SK-N-SH (cell line): Measurements from ENCODE around the gene SLC1A1.

Experiments used
- CHD2 ChIP-seq: fragments of 150-350 bp; IDR thresholded peaks from 2 replicates; pipeline ENCODE4 v1.6.1; 2018; ENCODE audit warnings: low read length; ENCODE audit not compliant: partially characterized antibody
- EP300 ChIP-seq, 2 experiments: IDR thresholded peaks; 2 replicates each; pipeline versions ENCODE4 v1.4.0 to v1.6.1; 2012; ENCODE audit warnings: borderline replicate concordance in 1 of 2, low read depth in 1 of 2, low read length in 1 of 2
- FOSL2 ChIP-seq: IDR thresholded peaks from 2 replicates; pipeline ENCODE4 v1.4.0; 2012; ENCODE audit warnings: low read depth, mild to moderate bottlenecking, moderate library complexity, borderline replicate concordance
- GABPA ChIP-seq: IDR thresholded peaks from 2 replicates; pipeline ENCODE4 v1.4.0; 2012; ENCODE audit warnings: low read depth, mild to moderate bottlenecking
- MEF2A ChIP-seq: IDR thresholded peaks from 2 replicates; pipeline ENCODE4 v1.4.0; 2012; ENCODE audit warnings: low read depth, borderline replicate concordance
- MXI1 ChIP-seq: IDR thresholded peaks from 2 replicates; pipeline ENCODE4 v1.6.1; 2012; ENCODE audit warnings: mild to moderate bottlenecking, low read depth, low read length, improper control_type of control experiment
- NRF1 ChIP-seq: IDR thresholded peaks from 2 replicates; pipeline ENCODE4 v1.6.1; 2012; ENCODE audit warnings: low read depth, mild to moderate bottlenecking, low read length
- RCOR1 ChIP-seq: fragments of 150-350 bp; IDR thresholded peaks from 2 replicates; pipeline ENCODE4 v1.6.1; 2017; ENCODE audit warnings: antibody characterized with exemption, low read length
- TAF1 ChIP-seq: IDR thresholded peaks from 2 replicates; pipeline ENCODE4 v1.6.1; 2012; ENCODE audit warnings: low read depth, mild to moderate bottlenecking, low read length, moderate library complexity, borderline replicate concordance
- TF ChIP-seq, protein P1 (sequence below): fragments of 200-600 bp; sonication (generic); IDR thresholded peaks from 2 replicates; pipeline ENCODE4 v1.6.1; 2017; ENCODE audit warnings: antibody characterized with exemption, mild to moderate bottlenecking, moderate library complexity

- TF ChIP-seq MXI1: no peak
- no peak for TF ChIP-seq EP300 (IDR thresholded peaks at IDR 0.05; ENCODE audit: borderline replicate concordance in 1 of 2, low read depth in 1 of 2, low read length in 1 of 2)
- TF ChIP-seq MEF2A: no peak
- no peak for TF ChIP-seq TAF1
- no peak for TF ChIP-seq CHD2
- TF ChIP-seq, protein P1, sequence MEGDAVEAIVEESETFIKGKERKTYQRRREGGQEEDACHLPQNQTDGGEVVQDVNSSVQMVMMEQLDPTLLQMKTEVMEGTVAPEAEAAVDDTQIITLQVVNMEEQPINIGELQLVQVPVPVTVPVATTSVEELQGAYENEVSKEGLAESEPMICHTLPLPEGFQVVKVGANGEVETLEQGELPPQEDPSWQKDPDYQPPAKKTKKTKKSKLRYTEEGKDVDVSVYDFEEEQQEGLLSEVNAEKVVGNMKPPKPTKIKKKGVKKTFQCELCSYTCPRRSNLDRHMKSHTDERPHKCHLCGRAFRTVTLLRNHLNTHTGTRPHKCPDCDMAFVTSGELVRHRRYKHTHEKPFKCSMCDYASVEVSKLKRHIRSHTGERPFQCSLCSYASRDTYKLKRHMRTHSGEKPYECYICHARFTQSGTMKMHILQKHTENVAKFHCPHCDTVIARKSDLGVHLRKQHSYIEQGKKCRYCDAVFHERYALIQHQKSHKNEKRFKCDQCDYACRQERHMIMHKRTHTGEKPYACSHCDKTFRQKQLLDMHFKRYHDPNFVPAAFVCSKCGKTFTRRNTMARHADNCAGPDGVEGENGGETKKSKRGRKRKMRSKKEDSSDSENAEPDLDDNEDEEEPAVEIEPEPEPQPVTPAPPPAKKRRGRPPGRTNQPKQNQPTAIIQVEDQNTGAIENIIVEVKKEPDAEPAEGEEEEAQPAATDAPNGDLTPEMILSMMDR: no peak
- no peak for TF ChIP-seq GABPA
- TF ChIP-seq FOSL2: no peak
- no peak for TF ChIP-seq NRF1
- no peak for TF ChIP-seq RCOR1
These were observed 72.8 kb downstream of the SLC1A1 start for GRCh38 chr9:4563105-4563504.
